Adrenal gland (tissue), 5 donors: ENCODE data around the gene CCDC91.

Source experiments
- POLR2A ChIP-seq, 2 donors: fragments of 450-650 bp; IDR thresholded peaks; one replicate each; pipeline ENCODE4 v1.6.1; 2017; ENCODE audit warnings: antibody characterized with exemption in 2 of 2, mild to moderate bottlenecking in 2 of 2, moderate library complexity in 1 of 2
- TF ChIP-seq, protein P1 (sequence below), 6 experiments: fragments of 450-650 bp in 4 of 6; fragments of 200-600 bp in 2 of 6; sonication (generic) in 1 of 6; IDR thresholded peaks; 1 replicate in 5 of 6; 2 replicates in 1 of 6; pipeline versions ENCODE4 v1.5.1 to v1.8.0; 2016 to 2021; ENCODE audit warnings: antibody characterized with exemption in 6 of 6, mild to moderate bottlenecking in 2 of 6, moderate library complexity in 1 of 6
- donor health status: DM: no; HTN: no; CAD: no.

DNA sequence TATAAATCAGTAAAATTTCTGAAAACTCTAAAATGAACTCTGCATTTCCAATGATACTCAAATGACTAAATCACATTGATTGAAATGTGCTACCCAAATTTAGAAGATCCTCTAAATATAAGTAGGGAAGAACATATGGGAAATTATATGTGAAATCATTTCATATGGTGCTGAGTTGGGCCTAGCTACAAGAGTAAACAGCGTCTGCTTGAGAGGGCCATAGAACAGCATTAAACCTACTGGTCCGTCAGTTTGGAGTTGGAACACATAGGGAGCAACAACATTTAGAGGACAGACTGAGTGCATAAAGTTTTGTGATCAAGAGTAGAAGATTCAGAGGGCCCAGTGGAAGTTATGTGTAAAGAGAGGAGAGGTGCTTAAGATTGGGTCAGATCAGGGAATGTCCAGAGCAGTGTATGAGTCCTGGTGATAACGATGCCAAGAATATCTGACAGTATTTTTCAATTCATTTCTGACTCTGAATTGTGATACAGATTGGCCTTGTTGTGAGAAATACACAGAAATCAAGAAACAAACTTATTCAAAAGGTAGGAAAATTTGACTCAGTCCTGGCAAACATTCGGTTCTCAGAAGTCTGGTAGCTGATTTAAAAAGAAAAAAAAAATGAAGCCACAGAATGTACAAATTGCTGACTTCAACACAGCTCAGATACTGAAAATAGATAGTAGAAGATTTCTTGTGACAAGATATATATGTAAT, 362.2 kb downstream of the CCDC91 start:
- TF ChIP-seq POLR2A (IDR thresholded peaks at IDR 0.05), result no peak
- TF ChIP-seq, protein P1, sequence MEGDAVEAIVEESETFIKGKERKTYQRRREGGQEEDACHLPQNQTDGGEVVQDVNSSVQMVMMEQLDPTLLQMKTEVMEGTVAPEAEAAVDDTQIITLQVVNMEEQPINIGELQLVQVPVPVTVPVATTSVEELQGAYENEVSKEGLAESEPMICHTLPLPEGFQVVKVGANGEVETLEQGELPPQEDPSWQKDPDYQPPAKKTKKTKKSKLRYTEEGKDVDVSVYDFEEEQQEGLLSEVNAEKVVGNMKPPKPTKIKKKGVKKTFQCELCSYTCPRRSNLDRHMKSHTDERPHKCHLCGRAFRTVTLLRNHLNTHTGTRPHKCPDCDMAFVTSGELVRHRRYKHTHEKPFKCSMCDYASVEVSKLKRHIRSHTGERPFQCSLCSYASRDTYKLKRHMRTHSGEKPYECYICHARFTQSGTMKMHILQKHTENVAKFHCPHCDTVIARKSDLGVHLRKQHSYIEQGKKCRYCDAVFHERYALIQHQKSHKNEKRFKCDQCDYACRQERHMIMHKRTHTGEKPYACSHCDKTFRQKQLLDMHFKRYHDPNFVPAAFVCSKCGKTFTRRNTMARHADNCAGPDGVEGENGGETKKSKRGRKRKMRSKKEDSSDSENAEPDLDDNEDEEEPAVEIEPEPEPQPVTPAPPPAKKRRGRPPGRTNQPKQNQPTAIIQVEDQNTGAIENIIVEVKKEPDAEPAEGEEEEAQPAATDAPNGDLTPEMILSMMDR (IDR thresholded peaks at IDR 0.05), result no peak
